Mesenchymal stem cell (in vitro differentiated cells and primary cell): ENCODE measurements around the gene APC2.

Experiments
- DNase-seq: peaks from one replicate; pipeline ENCODE4 v3.0.0-alpha.2; 2013
- H2AFZ ChIP-seq: one replicate; pipeline ENCODE4 v1.6.1; 2013; ENCODE audit warnings: low read depth, mild to moderate bottlenecking, control low read depth, inconsistent platforms, low read length, moderate library complexity
- H2AK5ac ChIP-seq: 2 replicates; pipeline ENCODE4 v1.6.1; 2013; ENCODE audit warnings: low read length, moderate library complexity, mild to moderate bottlenecking, inconsistent platforms; ENCODE audit not compliant: severe bottlenecking
- H2BK120ac ChIP-seq: one replicate; pipeline ENCODE4 v1.6.1; 2013; ENCODE audit warnings: low read depth, mild to moderate bottlenecking, inconsistent platforms, low read length, moderate library complexity
- H2BK12ac ChIP-seq, 2 experiments: one replicate each; pipeline ENCODE4 v1.6.1; 2013; ENCODE audit warnings: inconsistent platforms in 2 of 2, low read length in 2 of 2, mild to moderate bottlenecking in 2 of 2, moderate library complexity in 2 of 2, control low read depth in 1 of 2
- H2BK15ac ChIP-seq: one replicate; pipeline ENCODE4 v1.6.1; 2013; ENCODE audit warnings: mild to moderate bottlenecking, low read depth, inconsistent platforms; ENCODE audit not compliant: poor library complexity, severe bottlenecking
- H2BK5ac ChIP-seq: 2 replicates; pipeline ENCODE4 v1.6.1; 2013; ENCODE audit warnings: low read depth, mild to moderate bottlenecking, low read length, control low read depth, inconsistent platforms; ENCODE audit not compliant: poor library complexity, severe bottlenecking
- H3K14ac ChIP-seq, 2 experiments: one replicate each; pipeline ENCODE4 v1.6.1; 2013; ENCODE audit warnings: inconsistent platforms in 2 of 2, low read length in 2 of 2, control low read depth in 1 of 2, mild to moderate bottlenecking in 1 of 2, moderate library complexity in 1 of 2
- H3K18ac ChIP-seq, 2 experiments: one replicate each; pipeline ENCODE4 v1.6.1; 2013; ENCODE audit warnings: inconsistent platforms in 2 of 2, low read length in 2 of 2, control low read depth in 1 of 2, low read depth in 1 of 2, mild to moderate bottlenecking in 1 of 2
- H3K23ac ChIP-seq, 2 experiments: one replicate each; pipeline ENCODE4 v1.6.1; 2013; ENCODE audit warnings: inconsistent platforms in 2 of 2, low read length in 2 of 2, mild to moderate bottlenecking in 2 of 2, moderate library complexity in 2 of 2, control low read depth in 1 of 2
- H3K27ac ChIP-seq: 2 replicates; pipeline ENCODE4 v1.5.1; 2013; ENCODE audit warnings: mild to moderate bottlenecking, moderate library complexity, low read length, control low read depth, inconsistent platforms; ENCODE audit not compliant: poor library complexity, severe bottlenecking
- H3K27me3 ChIP-seq, 2 experiments: 2 replicates each; pipeline versions ENCODE4 v1.6.1 to v1.7.0; 2013; ENCODE audit warnings: low read length in 2 of 2, mild to moderate bottlenecking in 2 of 2, moderate library complexity in 2 of 2, control low read depth in 1 of 2, inconsistent platforms in 1 of 2; ENCODE audit not compliant: control insufficient read depth in 1 of 2, insufficient read depth in 1 of 2
- H3K36me3 ChIP-seq, 2 experiments: 2 replicates each; pipeline versions ENCODE4 v1.6.1 to v1.7.0; 2013; ENCODE audit warnings: low read length in 2 of 2, control low read depth in 1 of 2, inconsistent platforms in 1 of 2, low read depth in 1 of 2, mild to moderate bottlenecking in 1 of 2; ENCODE audit not compliant: insufficient read depth in 2 of 2, control insufficient read depth in 1 of 2
- H3K4ac ChIP-seq, 2 experiments: one replicate each; pipeline ENCODE4 v1.6.1; 2013; ENCODE audit warnings: inconsistent platforms in 2 of 2, low read length in 2 of 2, mild to moderate bottlenecking in 2 of 2, moderate library complexity in 2 of 2, control low read depth in 1 of 2, low read depth in 1 of 2
- H3K4me1 ChIP-seq: 2 replicates; pipeline ENCODE4 v1.6.1; 2013; ENCODE audit warnings: low read depth, low read length, control low read depth; ENCODE audit not compliant: control insufficient read depth, insufficient read depth
- H3K4me2 ChIP-seq: 2 replicates; pipeline ENCODE4 v1.6.1; 2013; ENCODE audit warnings: low read length, mild to moderate bottlenecking, inconsistent platforms; ENCODE audit not compliant: poor library complexity, severe bottlenecking
- H3K4me3 ChIP-seq, 2 experiments: 2 replicates each; pipeline versions ENCODE4 v1.5.1 to v1.7.0; 2013; ENCODE audit warnings: low read length in 2 of 2, mild to moderate bottlenecking in 2 of 2, control low read depth in 1 of 2, low read depth in 1 of 2; ENCODE audit not compliant: insufficient read depth in 1 of 2
- H3K79me1 ChIP-seq: replicated peaks from 2 replicates; pipeline ENCODE4 v1.6.1; 2013; ENCODE audit warnings: mild to moderate bottlenecking, control low read depth, low read length, inconsistent platforms; ENCODE audit not compliant: poor library complexity, severe bottlenecking
- H3K9ac ChIP-seq: 2 replicates; pipeline ENCODE4 v1.7.0; 2013; ENCODE audit warnings: mild to moderate bottlenecking, low read length, moderate library complexity
- H3K9me3 ChIP-seq: 2 replicates; pipeline ENCODE4 v1.7.0; 2013; ENCODE audit warnings: mild to moderate bottlenecking, low read length; ENCODE audit not compliant: control insufficient read depth
- H4K8ac ChIP-seq: one replicate; pipeline ENCODE4 v1.6.1; 2013; ENCODE audit warnings: inconsistent platforms, mild to moderate bottlenecking, low read length, moderate library complexity
- H4K91ac ChIP-seq: one replicate; pipeline ENCODE4 v1.6.1; 2013; ENCODE audit warnings: mild to moderate bottlenecking, low read length, inconsistent platforms
- WGBS: methylation state at CpG from one replicate; pipeline ENCODE4 v1.1.7; 2013; ENCODE audit warnings: mixed read lengths; 5-methylcytosine and 5-hydroxymethylcytosine counted together

APC2 gene

GRCh38 chr19:1495799-1496713 is 46.1 kb downstream of the APC2 start:
- Histone ChIP-seq H2AFZ (no peak overlapping the region), H3K4me3 (peak overlapping the region in 1 of 2 experiments; percentile 0), H3K27ac (no peak overlapping the region), H3K4ac (no peak overlapping the region), H3K14ac (no peak overlapping the region), H3K27me3 (peaks cover 3 to 57% of the 10 kb centered on the region in 2 experiments), H3K9me3 (no peaks in the 10 kb centered on the region), H2BK12ac (no peak overlapping the region), H3K79me1 (no peaks in the 10 kb centered on the region), H3K36me3 (no peaks in the 10 kb centered on the region), H2BK15ac (no peak overlapping the region), H3K23ac (no peak overlapping the region), H3K4me2 (no peak overlapping the region), H4K91ac (no peak overlapping the region), H4K8ac (no peak overlapping the region), H3K9ac (no peak overlapping the region), H2AK5ac (no peak overlapping the region), H2BK5ac (no peak overlapping the region), H2BK120ac (no peak overlapping the region), H3K18ac (no peak overlapping the region), H3K4me1 (peaks cover 10% of the 10 kb centered on the region)
- 89% methylated on average over 40 of the region's 40 CpGs for WGBS
- DNase-seq = no peak

DNA sequence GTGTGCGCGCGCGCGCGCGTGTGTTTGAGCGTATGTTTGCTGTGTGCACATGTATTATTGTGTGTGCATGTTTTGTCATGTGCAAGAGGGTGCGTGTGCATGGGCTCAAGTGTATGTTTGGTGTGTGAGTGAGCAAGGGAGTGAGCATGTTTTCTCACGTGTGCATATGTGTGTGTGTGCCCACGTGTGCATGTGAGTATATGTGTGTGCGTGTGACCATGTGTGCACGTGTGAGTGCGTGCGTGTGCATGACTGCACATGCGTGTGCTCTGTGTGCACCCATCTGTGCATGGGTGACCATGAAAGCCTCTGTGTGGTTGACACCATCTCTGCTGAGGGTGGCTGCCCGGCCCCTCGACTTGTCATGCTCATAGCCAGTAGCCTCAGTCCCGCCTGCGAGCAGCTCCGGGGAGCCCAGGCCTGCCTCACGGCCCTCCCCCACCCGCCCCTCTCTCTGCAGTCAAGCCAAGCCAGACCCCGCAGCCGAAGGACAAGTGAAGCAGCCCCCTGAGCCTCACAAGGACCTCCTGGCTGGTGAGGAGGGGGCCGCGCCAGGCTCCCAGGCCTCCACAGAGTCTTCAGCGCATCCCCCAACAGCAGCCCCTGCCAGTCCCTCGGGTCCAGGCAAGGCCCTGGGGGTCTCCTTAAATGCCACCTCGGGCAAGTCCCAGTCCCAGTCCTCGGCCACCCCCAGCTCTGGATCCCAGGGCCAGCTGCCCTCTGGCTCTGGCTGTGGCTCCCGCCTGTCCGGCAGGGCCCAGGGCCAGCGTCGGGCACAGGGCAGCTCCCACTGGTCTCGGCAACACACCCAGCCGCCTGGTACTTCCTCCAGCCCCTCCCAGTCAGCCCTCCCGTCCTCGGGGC is 47.0 kb downstream of the APC2 start:
- H4K91ac ChIP-seq = peak overlapping the region; percentile 70
- H3K9me3 ChIP-seq = no peaks in the 10 kb centered on the region
- H3K27me3 ChIP-seq = peaks cover 0 to 51% of the 10 kb centered on the region in 2 experiments
- no peak overlapping the region for H3K4ac ChIP-seq
- H2BK12ac ChIP-seq = no peak overlapping the region
- H3K4me1 ChIP-seq = peaks cover 5% of the 10 kb centered on the region
- DNase-seq = no peak
- no peak overlapping the region for H3K4me2 ChIP-seq
- no peak overlapping the region for H2BK15ac ChIP-seq
- H2AFZ ChIP-seq = no peak overlapping the region
- H3K79me1 ChIP-seq = no peaks in the 10 kb centered on the region
- no peak overlapping the region for H2BK120ac ChIP-seq
- H3K36me3 ChIP-seq = no peaks in the 10 kb centered on the region
- no peak overlapping the region for H3K18ac ChIP-seq
- H3K4me3 ChIP-seq = no peak overlapping the region
- H2BK5ac ChIP-seq = no peak overlapping the region
- no peak overlapping the region for H4K8ac ChIP-seq
- no peak overlapping the region for H3K27ac ChIP-seq
- H3K9ac ChIP-seq = no peak overlapping the region
- H2AK5ac ChIP-seq = no peak overlapping the region
- WGBS = 84% methylated on average over 39 of the region's 39 CpGs
- peak overlapping the region in 1 of 2 experiments; percentile 56 for H3K23ac ChIP-seq
- H3K14ac ChIP-seq = peak overlapping the region in 1 of 2 experiments; percentile 95

- Histone ChIP-seq H3K9me3 (no peaks in the 10 kb centered on the region), H3K4ac (no peak overlapping the region), H2BK12ac (no peak overlapping the region), H3K79me1 (no peaks in the 10 kb centered on the region), H2BK15ac (no peak overlapping the region), H3K23ac (no peak overlapping the region), H2AK5ac (no peak overlapping the region), H4K91ac (peak overlapping the region; percentile 11), H3K9ac (no peak overlapping the region), H3K14ac (no peak overlapping the region), H3K27ac (no peak overlapping the region), H3K4me2 (no peak overlapping the region), H3K4me1 (peaks cover 5% of the 10 kb centered on the region), H3K27me3 (peaks cover 1 to 51% of the 10 kb centered on the region in 2 experiments), H2BK120ac (no peak overlapping the region), H2AFZ (no peak overlapping the region), H4K8ac (no peak overlapping the region), H3K4me3 (no peak overlapping the region), H3K18ac (peak overlapping the region in 1 of 2 experiments; percentile 29), H3K36me3 (no peaks in the 10 kb centered on the region), H2BK5ac (no peak overlapping the region)
- WGBS = 90% methylated on average over 25 of the region's 25 CpGs
- DNase-seq = no peak
Observed at GRCh38 chr19:1497578-1498235, 47.8 kb downstream of the APC2 start.
